GM21717 (cell line): ENCODE data around the gene CPB1.

Experiments used
- ATAC-seq: cut with Tn5 transposase; IDR thresholded peaks from one replicate; pipeline ENCODE4 v1.9.1; 2021; ENCODE audit warnings: mild to moderate bottlenecking, moderate library complexity; ENCODE audit not compliant: unreplicated experiment

The CPB1 gene

GRCh38 chr3:148828136-148828690, 602 bp downstream of the CPB1 start:
- ATAC-seq = no peak

GRCh38 chr3:148829926-148830325, 2.3 kb downstream of the CPB1 start:
- no peak for ATAC-seq

- no peak for ATAC-seq
These were observed 5.6 kb downstream of the CPB1 start for GRCh38 chr3:148833223-148833622.

- peak; percentile 73 for ATAC-seq
These were observed 12.2 kb downstream of the CPB1 start for GRCh38 chr3:148839805-148840204.

GRCh38 chr3:148840451-148840850, 12.8 kb downstream of the CPB1 start:
- no peak for ATAC-seq

- no peak for ATAC-seq
These were observed 18.3 kb downstream of the CPB1 start for GRCh38 chr3:148845756-148846395.

GRCh38 chr3:148847351-148847750, 19.7 kb downstream of the CPB1 start:
- no peak for ATAC-seq

- no peak for ATAC-seq
These were observed 20.8 kb downstream of the CPB1 start for GRCh38 chr3:148848410-148848809.

- ATAC-seq = no peak
These were observed 24.8 kb downstream of the CPB1 start for GRCh38 chr3:148852271-148852992.

GRCh38 chr3:148853076-148853475, 25.5 kb downstream of the CPB1 start:
- no peak for ATAC-seq

- ATAC-seq = no peak
These were observed 26.4 kb downstream of the CPB1 start for GRCh38 chr3:148854061-148854460.

GRCh38 chr3:148856384-148856783, 28.8 kb downstream of the CPB1 start:
- no peak for ATAC-seq

- ATAC-seq = no peak
These were observed 29.7 kb downstream of the CPB1 start for GRCh38 chr3:148857316-148857715.

GRCh38 chr3:148861277-148861869, 33.8 kb downstream of the CPB1 start:
- peak; percentile 62 for ATAC-seq

- no peak for ATAC-seq
These were observed 35.7 kb downstream of the CPB1 start for GRCh38 chr3:148863297-148863696.

GRCh38 chr3:148863814-148864213, 36.2 kb downstream of the CPB1 start:
- ATAC-seq = no peak

GRCh38 chr3:148865049-148865448, 37.4 kb downstream of the CPB1 start, which contains the start of gene CPA3:
CPA3 (plus strand) TSS chr3:148865296; CDS start chr3:148865308, 12 bp downstream.
- no peak for ATAC-seq

- no peak for ATAC-seq
These were observed 38.6 kb downstream of the CPB1 start for GRCh38 chr3:148866261-148866660.

- no peak for ATAC-seq
These were observed 45.8 kb downstream of the CPB1 start for GRCh38 chr3:148873270-148873927.

- no peak for ATAC-seq
These were observed 46.4 kb downstream of the CPB1 start for GRCh38 chr3:148873977-148874376.

GRCh38 chr3:148878095-148878494, 50.5 kb downstream of the CPB1 start:
- ATAC-seq = no peak
